Testis (tissue), 2 donors: ENCODE measurements around the gene FBLN1.
"Not testable (repeated sequence)": the region's sequence is repeated elsewhere in the genome, so short reads cannot be mapped to it uniquely, and the experiment has no call there.

ENCODE experiments used
- POLR2A ChIP-seq: fragments of 450-650 bp; IDR thresholded peaks from one replicate; pipeline ENCODE4 v1.6.1; 2017; ENCODE audit warnings: antibody characterized with exemption, mild to moderate bottlenecking, moderate library complexity
- TF ChIP-seq, protein P1 (sequence below), 3 experiments: fragments of 450-650 bp in 2 of 3; fragments of 200-600 bp in 1 of 3; sonication (generic) in 1 of 3; IDR thresholded peaks; one replicate each; pipeline ENCODE4 v1.5.1; 2016 to 2019; ENCODE audit warnings: antibody characterized with exemption in 3 of 3, mild to moderate bottlenecking in 2 of 3, moderate library complexity in 1 of 3

DNA sequence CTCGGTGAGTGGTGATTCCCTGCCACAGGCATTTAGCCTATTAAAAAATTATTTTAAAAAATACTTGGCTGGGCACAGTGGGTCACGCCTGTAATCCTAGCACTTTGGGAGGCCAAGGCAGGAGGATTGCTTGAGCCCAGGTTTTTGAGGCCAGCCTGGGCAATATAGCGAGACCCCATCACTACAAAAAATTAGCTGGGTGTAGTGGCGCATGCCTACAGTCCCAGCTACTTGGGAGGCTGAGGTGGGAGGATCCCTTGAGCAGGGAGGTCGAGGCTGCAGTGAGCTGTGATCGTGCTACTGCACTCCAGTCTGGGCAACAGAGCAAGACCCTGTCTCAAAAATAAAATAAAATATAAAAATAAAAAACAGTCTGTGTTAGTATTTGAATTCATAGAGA, 33.2 kb downstream of the FBLN1 start:
- TF ChIP-seq, protein P1, sequence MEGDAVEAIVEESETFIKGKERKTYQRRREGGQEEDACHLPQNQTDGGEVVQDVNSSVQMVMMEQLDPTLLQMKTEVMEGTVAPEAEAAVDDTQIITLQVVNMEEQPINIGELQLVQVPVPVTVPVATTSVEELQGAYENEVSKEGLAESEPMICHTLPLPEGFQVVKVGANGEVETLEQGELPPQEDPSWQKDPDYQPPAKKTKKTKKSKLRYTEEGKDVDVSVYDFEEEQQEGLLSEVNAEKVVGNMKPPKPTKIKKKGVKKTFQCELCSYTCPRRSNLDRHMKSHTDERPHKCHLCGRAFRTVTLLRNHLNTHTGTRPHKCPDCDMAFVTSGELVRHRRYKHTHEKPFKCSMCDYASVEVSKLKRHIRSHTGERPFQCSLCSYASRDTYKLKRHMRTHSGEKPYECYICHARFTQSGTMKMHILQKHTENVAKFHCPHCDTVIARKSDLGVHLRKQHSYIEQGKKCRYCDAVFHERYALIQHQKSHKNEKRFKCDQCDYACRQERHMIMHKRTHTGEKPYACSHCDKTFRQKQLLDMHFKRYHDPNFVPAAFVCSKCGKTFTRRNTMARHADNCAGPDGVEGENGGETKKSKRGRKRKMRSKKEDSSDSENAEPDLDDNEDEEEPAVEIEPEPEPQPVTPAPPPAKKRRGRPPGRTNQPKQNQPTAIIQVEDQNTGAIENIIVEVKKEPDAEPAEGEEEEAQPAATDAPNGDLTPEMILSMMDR (IDR thresholded peaks at IDR 0.05): not testable (repeated sequence)
- TF ChIP-seq POLR2A: not testable (repeated sequence)
